ENCODE results near the gene IFT52. TPM values are rescaled to one million over a fixed set of nuclear protein-coding genes. Genes with fewer than 3 reads are reported as not detected.

The IFT52 gene
- total and polyA plus RNA-seq, 7 donors = 15.7 to 46.3 (median 30.7) TPM

DNA sequence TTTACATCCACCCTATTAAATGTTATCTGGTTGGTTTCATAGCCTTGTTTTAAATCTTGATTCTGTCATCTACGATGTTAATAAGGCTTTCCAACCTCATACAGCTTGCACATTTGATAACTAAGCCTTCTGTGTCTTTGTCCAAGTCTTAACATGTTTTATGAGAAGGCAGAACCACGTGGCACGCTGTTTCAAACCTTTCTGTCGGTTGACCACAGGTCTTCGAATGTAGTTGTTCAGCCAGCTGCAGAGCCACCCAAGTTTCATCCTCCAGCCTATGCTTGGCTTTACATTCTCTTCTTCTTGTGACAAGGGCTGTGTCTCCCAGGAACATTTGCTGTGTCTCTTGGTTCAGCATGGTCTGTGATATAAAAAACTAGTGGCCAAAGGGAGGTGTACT lies 47.6 kb upstream of the IFT52 start:
- DNase-seq = no peak
- WGBS, 2 donors = 84 to 90% methylated on average over 5 of the region's 5 CpGs
- peaks cover 0 to 9% (median 4%) of the 10 kb centered on the region in 4 donors for H3K36me3 ChIP-seq
- H3K27ac ChIP-seq = no peak overlapping the region
- no peaks in the 10 kb centered on the region for H3K4me1 ChIP-seq
- H3K27me3 ChIP-seq = no peaks in the 10 kb centered on the region
- H3K4me3 ChIP-seq = no peak overlapping the region
- intact Hi-C loops (cut with DNase I) = no loop called here
- H3K9me3 ChIP-seq = peaks cover 0 to 3% (median 0%) of the 10 kb centered on the region in 4 donors
- TF ChIP-seq CTCF (IDR thresholded peaks at IDR 0.05) = no peak
- TF ChIP-seq POLR2A (IDR thresholded peaks at IDR 0.05) = no peak
- no peak for TF ChIP-seq EP300 (IDR thresholded peaks at IDR 0.05)
- no peak for TF ChIP-seq POLR2AphosphoS5 (IDR thresholded peaks at IDR 0.05)

- Histone ChIP-seq H3K27me3 (no peaks in the 10 kb centered on the region), H3K27ac (no peak overlapping the region), H3K4me1 (no peaks in the 10 kb centered on the region), H3K9me3 (peaks cover 0 to 3% (median 0%) of the 10 kb centered on the region in 4 donors), H3K36me3 (peaks cover 0 to 9% (median 2%) of the 10 kb centered on the region in 4 donors), H3K4me3 (no peak overlapping the region)
- intact Hi-C loops (cut with DNase I) = no loop called here
- 91 to 93% methylated on average over 9 of the region's 9 CpGs for WGBS, 2 donors
- no peak for TF ChIP-seq POLR2AphosphoS5 (IDR thresholded peaks at IDR 0.05)
- no peak for TF ChIP-seq CTCF (IDR thresholded peaks at IDR 0.05)
- no peak for TF ChIP-seq EP300 (IDR thresholded peaks at IDR 0.05)
- TF ChIP-seq POLR2A (IDR thresholded peaks at IDR 0.05) = no peak
- DNase-seq = no peak
Measured at GRCh38 chr20:43544501-43544900, 46.2 kb upstream of the IFT52 start.

GRCh38 chr20:43545837-43546578 lies 44.7 kb upstream of the IFT52 start:
- no peak overlapping the region for H3K4me3 ChIP-seq
- TF ChIP-seq POLR2AphosphoS5 (IDR thresholded peaks at IDR 0.05) = no peak
- no peak for TF ChIP-seq CTCF (IDR thresholded peaks at IDR 0.05)
- no peak for TF ChIP-seq EP300 (IDR thresholded peaks at IDR 0.05)
- no peak for TF ChIP-seq POLR2A (IDR thresholded peaks at IDR 0.05)
- intact Hi-C loops (cut with DNase I) = no loop called here
- no peak overlapping the region for H3K27ac ChIP-seq
- DNase-seq = no peak
- no peaks in the 10 kb centered on the region for H3K4me1 ChIP-seq
- no peaks in the 10 kb centered on the region for H3K27me3 ChIP-seq
- H3K9me3 ChIP-seq = peaks cover 0 to 3% (median 0%) of the 10 kb centered on the region in 4 donors
- H3K36me3 ChIP-seq = no peaks in the 10 kb centered on the region
- 89 to 93% methylated on average over 4 of the region's 4 CpGs for whole genome bisulfite sequencing, 2 donors

DNA sequence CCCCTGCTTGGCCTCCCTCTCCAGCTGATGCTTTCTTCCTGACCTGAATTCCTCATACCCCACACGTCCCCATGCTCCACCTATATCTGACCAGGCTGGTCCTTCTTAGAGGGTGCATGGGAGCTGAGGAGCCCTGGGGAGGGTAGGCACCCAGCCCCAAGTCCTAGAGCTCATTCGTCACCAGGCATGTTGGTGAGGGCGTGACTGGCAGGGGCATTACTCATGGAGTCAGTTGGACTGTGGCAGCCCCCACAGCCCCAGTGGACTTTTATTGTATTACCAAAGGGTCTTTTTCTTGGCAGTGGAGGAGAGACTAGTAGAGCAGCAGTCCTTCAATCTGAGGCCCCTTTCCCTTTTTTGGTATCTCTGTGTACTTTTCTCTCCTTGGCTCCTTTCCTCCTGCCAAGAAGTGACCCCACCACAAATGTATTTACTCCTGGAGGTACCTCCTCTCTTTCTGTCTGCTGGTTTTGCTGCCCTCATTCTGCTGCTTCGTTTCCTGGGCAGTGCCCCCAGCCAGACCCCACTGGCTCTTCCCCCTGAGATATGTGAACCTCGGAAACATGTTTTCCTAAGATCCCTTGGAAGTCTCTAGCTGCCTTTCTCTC lies 42.4 kb upstream of the IFT52 start:
- H3K36me3 ChIP-seq = no peaks in the 10 kb centered on the region
- 68 to 74% methylated on average over 5 of the region's 5 CpGs for WGBS, 2 donors

GRCh38 chr20:43549416-43550065 lies 41.2 kb upstream of the IFT52 start:
- no peak overlapping the region for H3K4me3 ChIP-seq
- DNase-seq = peak; percentile 41
- H3K27me3 ChIP-seq = no peaks in the 10 kb centered on the region
- TF ChIP-seq POLR2AphosphoS5 (IDR thresholded peaks at IDR 0.05) (no peak), EP300 (IDR thresholded peaks at IDR 0.05) (no peak), POLR2A (IDR thresholded peaks at IDR 0.05) (no peak), CTCF (IDR thresholded peaks at IDR 0.05) (no peak)
- H3K27ac ChIP-seq = no peak overlapping the region
- 93 to 94% methylated on average over 4 of the region's 4 CpGs for WGBS, 2 donors
- no peaks in the 10 kb centered on the region for H3K36me3 ChIP-seq
- intact Hi-C loops (cut with DNase I) = no loop called here
- no peaks in the 10 kb centered on the region for H3K4me1 ChIP-seq
- peaks cover 0 to 3% (median 0%) of the 10 kb centered on the region in 4 donors for H3K9me3 ChIP-seq

More for the DNA sequence above, 42.4 kb upstream of the IFT52 start:
- no peak for TF ChIP-seq EP300 (IDR thresholded peaks at IDR 0.05)
- TF ChIP-seq POLR2AphosphoS5 (IDR thresholded peaks at IDR 0.05) = no peak
- intact Hi-C loops (cut with DNase I) = no loop called here
- Histone ChIP-seq H3K9me3 (peaks cover 0 to 3% (median 0%) of the 10 kb centered on the region in 4 donors), H3K27ac (no peak overlapping the region), H3K27me3 (no peaks in the 10 kb centered on the region), H3K4me1 (no peaks in the 10 kb centered on the region), H3K4me3 (no peak overlapping the region)
- no peak for DNase-seq
